Measurements from ENCODE around the gene ARRB2.

DNA sequence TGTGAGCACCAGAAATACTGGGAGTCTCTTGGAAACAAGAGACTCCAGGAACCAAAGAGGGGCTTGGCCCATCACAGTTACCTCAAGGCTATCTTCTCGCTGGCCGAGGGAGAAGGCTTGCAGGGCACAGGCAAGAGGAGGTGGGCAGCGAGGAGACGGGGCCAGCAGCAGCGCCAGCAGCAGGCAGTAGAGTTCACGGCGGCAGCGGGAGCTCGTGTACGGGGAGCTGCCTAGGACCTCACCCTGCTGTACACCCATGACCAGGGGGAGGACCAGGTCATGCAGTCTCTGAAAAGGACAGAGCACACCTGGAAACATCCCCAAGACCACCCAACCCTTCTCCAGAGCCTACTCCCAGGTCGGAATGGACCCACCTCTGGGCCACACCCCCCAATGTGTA lies 37.3 kb upstream of the ARRB2 start:
- TF ChIP-seq, protein P1, sequence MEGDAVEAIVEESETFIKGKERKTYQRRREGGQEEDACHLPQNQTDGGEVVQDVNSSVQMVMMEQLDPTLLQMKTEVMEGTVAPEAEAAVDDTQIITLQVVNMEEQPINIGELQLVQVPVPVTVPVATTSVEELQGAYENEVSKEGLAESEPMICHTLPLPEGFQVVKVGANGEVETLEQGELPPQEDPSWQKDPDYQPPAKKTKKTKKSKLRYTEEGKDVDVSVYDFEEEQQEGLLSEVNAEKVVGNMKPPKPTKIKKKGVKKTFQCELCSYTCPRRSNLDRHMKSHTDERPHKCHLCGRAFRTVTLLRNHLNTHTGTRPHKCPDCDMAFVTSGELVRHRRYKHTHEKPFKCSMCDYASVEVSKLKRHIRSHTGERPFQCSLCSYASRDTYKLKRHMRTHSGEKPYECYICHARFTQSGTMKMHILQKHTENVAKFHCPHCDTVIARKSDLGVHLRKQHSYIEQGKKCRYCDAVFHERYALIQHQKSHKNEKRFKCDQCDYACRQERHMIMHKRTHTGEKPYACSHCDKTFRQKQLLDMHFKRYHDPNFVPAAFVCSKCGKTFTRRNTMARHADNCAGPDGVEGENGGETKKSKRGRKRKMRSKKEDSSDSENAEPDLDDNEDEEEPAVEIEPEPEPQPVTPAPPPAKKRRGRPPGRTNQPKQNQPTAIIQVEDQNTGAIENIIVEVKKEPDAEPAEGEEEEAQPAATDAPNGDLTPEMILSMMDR (conservative IDR thresholded peaks at IDR 0.05; ENCODE audit: low read depth, low read length): no peak
- no peak for TF ChIP-seq CHD1 (IDR thresholded peaks at IDR 0.05; ENCODE audit: low read depth, low read length)
- TF ChIP-seq FOS (IDR thresholded peaks at IDR 0.05; ENCODE audit: low read depth, low read length): no peak
- TF ChIP-seq, protein P2, sequence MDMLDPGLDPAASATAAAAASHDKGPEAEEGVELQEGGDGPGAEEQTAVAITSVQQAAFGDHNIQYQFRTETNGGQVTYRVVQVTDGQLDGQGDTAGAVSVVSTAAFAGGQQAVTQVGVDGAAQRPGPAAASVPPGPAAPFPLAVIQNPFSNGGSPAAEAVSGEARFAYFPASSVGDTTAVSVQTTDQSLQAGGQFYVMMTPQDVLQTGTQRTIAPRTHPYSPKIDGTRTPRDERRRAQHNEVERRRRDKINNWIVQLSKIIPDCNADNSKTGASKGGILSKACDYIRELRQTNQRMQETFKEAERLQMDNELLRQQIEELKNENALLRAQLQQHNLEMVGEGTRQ (IDR thresholded peaks at IDR 0.05; ENCODE audit: low read depth, low read length): no peak
- TF ChIP-seq MXI1 (IDR thresholded peaks at IDR 0.05; ENCODE audit: borderline replicate concordance, low read depth, low read length): no peak
